Heart left ventricle (tissue), 16 donors: ENCODE measurements around the gene WIPF2. TPM values are rescaled to one million over a fixed set of nuclear protein-coding genes. Genes with fewer than 3 reads are reported as not detected.
A peak's percentile ranks its signal among the peaks of the same experiment; 100 is the strongest.

Experiments used
- ATAC-seq, 4 donors: fragments of 200-7000 bp; cut with Tn5 transposase; one replicate each; pipeline ENCODE4 v1.9.1; 2020 to 2022; ENCODE audit warnings: moderate library complexity in 4 of 4, mild to moderate bottlenecking in 3 of 4, moderate number of reproducible peaks in 1 of 4
- DNase-seq, 5 donors: peaks; one replicate each; pipeline ENCODE4 v3.0.0-alpha.2; 2020
- H3K27ac ChIP-seq, 12 donors: fragments of 200-600 bp; sonication (generic) in 4 of 12; one replicate each; pipeline versions ENCODE4 v1.5.0 to v1.8.0; 2016 to 2022; ENCODE audit warnings: mild to moderate bottlenecking in 2 of 12
- H3K27me3 ChIP-seq, 9 donors: fragments of 200-600 bp; sonication (generic) in 2 of 9; one replicate each; pipeline versions ENCODE4 v1.5.1 to v1.8.0; 2016 to 2022; ENCODE audit warnings: mild to moderate bottlenecking in 3 of 9
- H3K36me3 ChIP-seq, 9 donors: fragments of 200-600 bp; sonication (generic) in 2 of 9; one replicate each; pipeline versions ENCODE4 v1.5.0 to v1.8.0; 2018 to 2022; ENCODE audit warnings: mild to moderate bottlenecking in 2 of 9
- H3K4me1 ChIP-seq, 12 donors: fragments of 200-600 bp; sonication (generic) in 4 of 12; one replicate each; pipeline versions ENCODE4 v1.5.0 to v1.8.0; 2016 to 2022; ENCODE audit warnings: mild to moderate bottlenecking in 3 of 12
- H3K4me3 ChIP-seq, 12 donors: fragments of 200-600 bp; sonication (generic) in 4 of 12; one replicate each; pipeline versions ENCODE4 v1.5.0 to v1.8.0; 2017 to 2022; ENCODE audit warnings: mild to moderate bottlenecking in 9 of 12, moderate library complexity in 4 of 12
- H3K9me3 ChIP-seq, 12 donors: fragments of 200-600 bp; sonication (generic) in 4 of 12; one replicate each; pipeline versions ENCODE4 v1.5.0 to v1.8.0; 2016 to 2022; ENCODE audit warnings: mild to moderate bottlenecking in 1 of 12
- CTCF ChIP-seq, 12 donors: fragments of 200-600 bp; sonication (generic) in 4 of 12; IDR thresholded peaks; one replicate each; pipeline versions ENCODE4 v1.5.0 to v1.8.0; 2018 to 2022; ENCODE audit warnings: antibody characterized with exemption in 12 of 12, mild to moderate bottlenecking in 5 of 12
- POLR2A ChIP-seq, 2 donors: fragments of 450-650 bp; IDR thresholded peaks; one replicate each; pipeline ENCODE4 v1.6.1; 2017; ENCODE audit warnings: antibody characterized with exemption in 2 of 2, mild to moderate bottlenecking in 2 of 2, moderate library complexity in 2 of 2
- WGBS, 4 donors: extraction: QIAGEN DNeasy Blood & Tissue Kit in 2 of 4; methylation state at CpG; one replicate each; pipeline versions ENCODE4 v1.1.5 to v1.1.7; 2013 to 2018; 5-methylcytosine and 5-hydroxymethylcytosine counted together
- intact Hi-C, 10 donors: fragments of 100-400 bp; cut with DNase I; formaldehyde crosslinking; loops; one replicate each; pipeline versions ENCODE4 v1.11.1 to v1.14.2; 2022
- polyA plus RNA-seq, 2 donors: library from polyadenylated mRNA; stranded (reverse); fragments of 200-250 nt; gene quantifications; one replicate each; pipeline ENCODE4 v1.2.3, GENCODE V29; 2013
- total RNA-seq, 9 donors: library from RNA; depleted of rRNA in 2 of 9; stranded (reverse); fragments of >200 nt in 2 of 9; fragmentation: NEBNext Ultra II Directional in 3 of 9; extraction: Animal tissue kit (Norgen Biotek cat#: 25700) in 3 of 9; gene quantifications; one replicate each; pipeline versions ENCODE4 v1.1.0 to v1.2.4, GENCODE V29; 2016 to 2023
- donor health status: ischemic (EF 13 %, LVEDD 7.1; RV severe dilation, severe dysfunction).
- donor health status: healthy with polysubstance abuse.
- donor health status: DM: no; HTN: yes; CAD: no.
- donor health status: DM: no; HTN: no; CAD: no.
- donor health status: ischemic (EF 25% LVEDD 6.9; RV normal size, moderate dysfunction).
- donor health status: ischemic (EF 25% LVEDD 5.7; RV mildly dilated, moderate dysfunction).
- donor health status: healthy.
- donor health status: DM: yes; HTN: yes; CAD: no.
- donor health status: ischemic (EF 35%, LVEDD 5.7; RV mildly dilated, moderate dysfunction).
- donor health status: nonischemic (EF 11% LVEDD 7.7; RV severe dilation, severe dysfunction).
- donor health status: DM: yes; HTN: yes; CAD: no.
- donor health status: PGD.
- donor health status: ischemic (EF 29% LVEDD 5.4; RV normal size, mild dysfunction).
- donor health status: nonischemic (EF 23%, LVEDD 6.1; RV moderate dilation, normal function).

WIPF2 gene
- total and polyA plus RNA-seq, 11 donors: 6.6 to 17.6 (median 11.2) TPM

DNA sequence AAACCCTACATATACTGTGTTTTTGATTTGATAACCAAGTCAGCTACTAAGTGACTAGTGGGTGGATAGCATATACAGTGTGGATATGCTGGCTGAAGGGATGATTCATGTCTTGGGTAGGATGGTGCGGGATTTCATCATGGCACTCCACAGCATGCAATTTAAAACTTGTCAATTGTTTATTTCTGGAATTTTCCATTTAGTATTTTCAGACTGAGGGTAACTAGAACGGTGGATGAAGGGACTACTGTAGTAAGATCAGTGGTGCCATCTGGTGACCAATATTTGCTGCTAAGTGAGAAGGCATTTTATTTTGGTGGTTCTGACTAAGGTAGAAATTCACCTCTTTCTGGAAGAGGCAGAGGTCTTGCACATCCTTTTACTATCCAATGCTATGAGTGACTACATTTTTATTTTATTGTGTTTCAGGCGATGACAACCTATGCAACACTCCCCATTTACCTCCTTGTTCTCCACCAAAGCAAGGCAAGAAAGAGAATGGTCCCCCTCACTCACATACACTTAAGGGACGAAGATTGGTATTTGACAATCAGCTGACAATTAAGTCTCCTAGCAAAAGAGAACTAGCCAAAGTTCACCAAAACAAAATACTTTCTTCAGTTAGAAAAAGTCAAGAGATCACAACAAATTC is 71.7 kb downstream of the WIPF2 start:
- no peaks in the 10 kb centered on the region for H3K27me3 ChIP-seq
- WGBS, 4 donors: 53 to 60% (median 56%) methylated on average over 4 of the region's 4 CpGs
- no peak overlapping the region for H3K4me3 ChIP-seq
- TF ChIP-seq CTCF (IDR thresholded peaks at IDR 0.05) (peak; percentile 35 to 74 (median 60)), POLR2A (IDR thresholded peaks at IDR 0.05) (no peak)
- peak overlapping the region in 4 of 12 donors; percentile 5 to 31 (median 26) for H3K27ac ChIP-seq
- peaks cover 4 to 48% (median 23%) of the 10 kb centered on the region in 12 donors for H3K4me1 ChIP-seq
- no peaks in the 10 kb centered on the region for H3K36me3 ChIP-seq
- peak in 1 of 5 donors; percentile 51 for DNase-seq
- H3K9me3 ChIP-seq: no peaks in the 10 kb centered on the region
- intact Hi-C loops: loop anchor here in 8 of 10 donors (2.0 to 10.0 kb wide), 6 partner anchors 73 to 278 kb away; partner anchors contain the start of genes CSF3 (in 1 of the 8) and WIPF2 (in 1 of the 8)
- peak in 1 of 4 donors; percentile 7 for ATAC-seq

DNA sequence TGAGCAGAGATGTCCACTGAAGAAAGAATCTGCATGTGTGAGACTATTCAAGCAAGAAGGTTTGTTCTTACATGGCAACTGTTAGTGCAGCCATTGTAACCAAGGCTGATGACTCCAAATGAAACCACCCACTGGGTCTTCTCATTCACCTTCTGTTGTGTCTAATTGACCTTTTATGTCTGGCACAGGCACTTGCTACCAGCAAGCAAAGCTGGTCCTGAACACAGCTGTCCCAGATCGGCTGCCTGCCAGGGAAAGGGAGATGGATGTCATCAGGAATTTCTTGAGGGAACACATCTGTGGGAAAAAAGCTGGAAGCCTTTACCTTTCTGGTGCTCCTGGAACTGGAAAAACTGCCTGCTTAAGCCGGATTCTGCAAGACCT is 72.2 kb downstream of the WIPF2 start:
- WGBS, 4 donors: 78 to 85% (median 83%) methylated on average over 2 of the region's 2 CpGs
- H3K36me3 ChIP-seq: no peaks in the 10 kb centered on the region
- no peaks in the 10 kb centered on the region for H3K9me3 ChIP-seq
- ATAC-seq (no peak), DNase-seq (peak in 2 of 5 donors; percentile 47 to 55)
- peak overlapping the region in 4 of 12 donors; percentile 5 to 31 (median 26) for H3K27ac ChIP-seq
- no peak for TF ChIP-seq POLR2A (IDR thresholded peaks at IDR 0.05)
- TF ChIP-seq CTCF (IDR thresholded peaks at IDR 0.05): no peak
- H3K27me3 ChIP-seq: no peaks in the 10 kb centered on the region
- no peak overlapping the region for H3K4me3 ChIP-seq
- intact Hi-C loops: loop anchor here in 8 of 10 donors (2.0 to 10.0 kb wide), 6 partner anchors 74 to 279 kb away; partner anchors contain the start of genes CSF3 (in 1 of the 8) and WIPF2 (in 1 of the 8)
- peaks cover 4 to 52% (median 25%) of the 10 kb centered on the region in 12 donors for H3K4me1 ChIP-seq

DNA sequence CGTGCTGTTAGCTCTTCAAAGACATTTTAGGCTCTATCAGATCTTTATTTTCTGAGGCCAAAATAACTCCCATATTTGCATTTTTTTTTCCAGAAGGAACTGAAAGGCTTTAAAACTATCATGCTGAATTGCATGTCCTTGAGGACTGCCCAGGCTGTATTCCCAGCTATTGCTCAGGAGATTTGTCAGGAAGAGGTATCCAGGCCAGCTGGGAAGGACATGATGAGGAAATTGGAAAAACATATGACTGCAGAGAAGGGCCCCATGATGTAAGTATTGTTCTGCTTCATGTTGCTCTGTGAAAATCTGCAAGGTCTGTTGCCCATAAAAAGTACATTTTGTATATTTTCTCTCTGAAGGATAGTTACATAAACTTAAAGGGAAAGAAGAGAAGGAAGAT is 74.3 kb downstream of the WIPF2 start:
- intact Hi-C loops: loop anchor here in 5 of 10 donors (5.0 to 10.0 kb wide), 4 partner anchors 76 to 281 kb away; partner anchors contain the start of genes CSF3 (in 1 of the 5) and WIPF2 (in 1 of the 5)
- Histone ChIP-seq H3K4me3 (no peak overlapping the region), H3K27ac (peak overlapping the region; percentile 61 to 89 (median 72))

More for the DNA sequence above, 74.3 kb downstream of the WIPF2 start:
- peak in 2 of 5 donors; percentile 62 to 66 for DNase-seq
- Histone ChIP-seq H3K27me3 (no peaks in the 10 kb centered on the region), H3K4me1 (peaks cover 0 to 60% (median 25%) of the 10 kb centered on the region in 12 donors), H3K9me3 (no peaks in the 10 kb centered on the region), H3K36me3 (peaks cover 0 to 6% (median 0%) of the 10 kb centered on the region in 9 donors)
- 45 to 52% (median 47%) methylated on average over 1 of the region's 1 CpG for WGBS, 4 donors
- peak; percentile 72 to 92 (median 76) for ATAC-seq
- TF ChIP-seq CTCF (IDR thresholded peaks at IDR 0.05) (no peak), POLR2A (IDR thresholded peaks at IDR 0.05) (no peak)
